Activated B cell treated with CpG ODN at 0.5 μM for 24 hours (primary cell): ENCODE data around the gene ZFHX3. TPM values are rescaled to one million over a fixed set of nuclear protein-coding genes. Genes with fewer than 3 reads are reported as not detected.

ENCODE experiments used
- ATAC-seq: fragments of 200-7000 bp; cut with Tn5 transposase; one replicate; pipeline ENCODE4 v1.10.0; 2021; ENCODE audit warnings: low read depth, mild to moderate bottlenecking, moderate library complexity
- CTCF ChIA-PET: fragments of 350-600 bp; sonication (Branson Sonifier 250); formaldehyde crosslinking; loops from one replicate; lab custom pipeline; 2021; ENCODE audit warnings: antibody characterized with exemption; lab: Charles Lee
- POLR2A ChIA-PET: fragments of 350-600 bp; sonication (Branson Sonifier 250); formaldehyde crosslinking; loops from one replicate; lab custom pipeline; 2021; ENCODE audit warnings: antibody characterized with exemption; lab: Charles Lee
- DNase-seq: peaks from one replicate; pipeline ENCODE4 v3.0.0; 2022
- H3K27ac Mint-ChIP-seq: one replicate; pipeline ENCODE4 v1.8.0; 2020; ENCODE audit warnings: mixed read lengths
- H3K27me3 Mint-ChIP-seq: one replicate; pipeline ENCODE4 v1.8.0; 2021; ENCODE audit warnings: mixed read lengths
- H3K36me3 Mint-ChIP-seq: one replicate; pipeline ENCODE4 v1.8.0; 2021; ENCODE audit warnings: low read depth, mixed read lengths
- H3K4me1 Mint-ChIP-seq: one replicate; pipeline ENCODE4 v1.8.0; 2021; ENCODE audit warnings: mixed read lengths
- H3K4me3 Mint-ChIP-seq: one replicate; pipeline ENCODE4 v1.8.0; 2020; ENCODE audit warnings: mild to moderate bottlenecking, mixed read lengths
- H3K9me3 Mint-ChIP-seq: one replicate; pipeline ENCODE4 v1.8.0; 2020; ENCODE audit warnings: mixed read lengths
- intact Hi-C: fragments of 100-400 bp; cut with micrococcal nuclease; formaldehyde crosslinking; loops from one replicate; pipeline ENCODE4 v1.15.1; 2024
- total RNA-seq: library from RNA; stranded (reverse); gene quantifications from 2 replicates; pipeline ENCODE4 v1.2.3, GENCODE V29; 2022
- TF ChIP-seq, protein P1 (sequence below): fragments of 200-600 bp; IDR thresholded peaks from one replicate; pipeline ENCODE4 v1.8.0; 2022; ENCODE audit warnings: antibody characterized with exemption, mild to moderate bottlenecking

ZFHX3 gene
- total RNA-seq, 1 donor from 2014 or later, result 9.2 TPM

DNA sequence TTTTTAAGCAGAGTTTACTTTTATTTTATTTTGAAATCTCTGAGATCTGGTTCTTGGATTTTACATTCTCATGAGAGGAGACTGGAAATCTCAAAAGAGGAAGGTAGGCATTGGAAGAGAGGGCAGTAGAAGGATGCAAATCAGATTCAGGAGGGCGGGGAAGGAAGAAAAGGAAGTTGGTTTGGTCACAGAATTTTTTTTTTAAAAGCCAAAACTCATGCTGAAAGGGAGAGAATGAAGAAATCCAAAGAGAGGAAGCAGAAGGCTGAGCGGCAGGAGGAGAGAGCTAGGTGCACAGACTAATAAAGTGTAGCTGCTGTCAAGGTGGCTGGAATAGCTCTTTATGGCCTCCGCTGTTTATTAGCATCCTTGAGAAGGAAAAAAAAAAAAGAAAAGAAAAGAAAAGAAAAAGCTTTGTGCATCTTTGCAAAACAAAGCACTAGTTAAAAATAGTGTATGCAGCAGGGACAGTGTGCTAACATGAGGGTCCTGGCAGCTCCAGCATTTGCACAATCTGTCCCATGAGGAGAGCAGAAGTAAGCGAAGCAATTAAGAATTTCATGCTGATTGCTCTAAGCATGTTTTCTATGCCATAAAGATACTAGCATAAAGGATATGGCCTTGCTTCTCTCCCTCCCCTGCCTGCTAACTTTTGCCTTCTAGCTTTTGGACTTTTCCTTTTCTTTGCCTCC, 194.2 kb downstream of the ZFHX3 start:
- TF ChIP-seq, protein P1, sequence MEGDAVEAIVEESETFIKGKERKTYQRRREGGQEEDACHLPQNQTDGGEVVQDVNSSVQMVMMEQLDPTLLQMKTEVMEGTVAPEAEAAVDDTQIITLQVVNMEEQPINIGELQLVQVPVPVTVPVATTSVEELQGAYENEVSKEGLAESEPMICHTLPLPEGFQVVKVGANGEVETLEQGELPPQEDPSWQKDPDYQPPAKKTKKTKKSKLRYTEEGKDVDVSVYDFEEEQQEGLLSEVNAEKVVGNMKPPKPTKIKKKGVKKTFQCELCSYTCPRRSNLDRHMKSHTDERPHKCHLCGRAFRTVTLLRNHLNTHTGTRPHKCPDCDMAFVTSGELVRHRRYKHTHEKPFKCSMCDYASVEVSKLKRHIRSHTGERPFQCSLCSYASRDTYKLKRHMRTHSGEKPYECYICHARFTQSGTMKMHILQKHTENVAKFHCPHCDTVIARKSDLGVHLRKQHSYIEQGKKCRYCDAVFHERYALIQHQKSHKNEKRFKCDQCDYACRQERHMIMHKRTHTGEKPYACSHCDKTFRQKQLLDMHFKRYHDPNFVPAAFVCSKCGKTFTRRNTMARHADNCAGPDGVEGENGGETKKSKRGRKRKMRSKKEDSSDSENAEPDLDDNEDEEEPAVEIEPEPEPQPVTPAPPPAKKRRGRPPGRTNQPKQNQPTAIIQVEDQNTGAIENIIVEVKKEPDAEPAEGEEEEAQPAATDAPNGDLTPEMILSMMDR, result no peak
- DNase-seq (no peak), ATAC-seq (no peak)
- no peak overlapping the region for H3K4me3 Mint-ChIP-seq
- CTCF ChIA-PET, result interaction anchor here (1.1 to 1.4 kb wide), 2 partner anchors 18 to 19 kb away, joined by 3 read pairs; no protein-coding TSS in a partner anchor
- intact Hi-C loops, result no loop called here
- H3K4me1 Mint-ChIP-seq, result peaks cover 14% of the 10 kb centered on the region
- H3K36me3 Mint-ChIP-seq, result no peaks in the 10 kb centered on the region
- peaks cover under 1% of the 10 kb centered on the region for H3K27me3 Mint-ChIP-seq
- H3K27ac Mint-ChIP-seq, result no peak overlapping the region
- POLR2A ChIA-PET, result no interaction called here
- no peaks in the 10 kb centered on the region for H3K9me3 Mint-ChIP-seq

DNA sequence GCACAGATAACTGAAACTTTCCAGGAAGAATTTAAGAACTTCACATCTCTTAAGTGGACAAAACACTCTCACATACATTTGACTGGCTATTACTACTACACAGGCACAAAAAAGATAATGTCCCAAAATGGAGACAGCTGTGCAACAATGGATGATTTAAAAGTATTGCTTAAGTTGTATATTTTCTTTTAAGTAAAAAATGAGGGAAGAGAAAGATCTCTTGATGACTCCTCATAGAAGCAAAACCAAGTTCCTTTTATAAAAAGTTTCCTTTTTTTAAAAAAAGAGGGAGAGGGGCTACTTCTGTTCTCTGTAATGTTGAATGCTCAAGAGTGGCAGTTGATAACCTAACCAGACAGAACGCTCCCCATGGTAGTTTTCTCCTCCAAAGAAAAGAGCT, 195.5 kb downstream of the ZFHX3 start:
- intact Hi-C loops, result no loop called here
- Mint-ChIP-seq H3K27me3 (peaks cover 2% of the 10 kb centered on the region), H3K9me3 (no peaks in the 10 kb centered on the region), H3K27ac (no peak overlapping the region), H3K4me3 (no peak overlapping the region), H3K36me3 (no peaks in the 10 kb centered on the region), H3K4me1 (peaks cover 14% of the 10 kb centered on the region)
- ChIA-PET CTCF (interaction anchor here (1.4 kb wide), 1 partner anchor 18 kb away, joined by 3 read pairs; no protein-coding TSS in a partner anchor), POLR2A (no interaction called here)
- DNase-seq, result no peak
- TF ChIP-seq, protein P1, result no peak
- no peak for ATAC-seq

- DNase-seq (no peak), ATAC-seq (no peak)
- Mint-ChIP-seq H3K4me1 (peaks cover 14% of the 10 kb centered on the region), H3K4me3 (no peak overlapping the region), H3K27ac (no peak overlapping the region), H3K9me3 (no peaks in the 10 kb centered on the region), H3K27me3 (peaks cover 11% of the 10 kb centered on the region), H3K36me3 (no peaks in the 10 kb centered on the region)
- TF ChIP-seq, protein P1, result no peak
- intact Hi-C loops, result loop anchor here (2.0 kb wide), 1 partner anchor 30 kb away; no protein-coding TSS in a partner anchor
- ChIA-PET CTCF (interaction anchor here (1.1 kb wide), 1 partner anchor 18 kb away, joined by 3 read pairs; no protein-coding TSS in a partner anchor), POLR2A (no interaction called here)
Observed at GRCh38 chr16:72850853-72851252, 197.1 kb downstream of the ZFHX3 start.

GRCh38 chr16:72850021-72850420, 197.9 kb downstream of the ZFHX3 start:
- Mint-ChIP-seq H3K27ac (no peak overlapping the region), H3K9me3 (no peaks in the 10 kb centered on the region), H3K4me1 (peaks cover 23% of the 10 kb centered on the region), H3K36me3 (no peaks in the 10 kb centered on the region), H3K4me3 (no peak overlapping the region), H3K27me3 (peaks cover 16% of the 10 kb centered on the region)
- intact Hi-C loops, result loop anchor here (2.0 kb wide), 1 partner anchor 31 kb away; no protein-coding TSS in a partner anchor
- DNase-seq, result no peak
- CTCF ChIA-PET, result interaction anchor here (1.1 kb wide), 1 partner anchor 17 kb away, joined by 3 read pairs; no protein-coding TSS in a partner anchor
- TF ChIP-seq, protein P1, result no peak
- POLR2A ChIA-PET, result no interaction called here
- no peak for ATAC-seq
